DMS153 treated with DMSO at 0.1 percent for 48 hours (cell line): Measurements from ENCODE around the gene DACT2.
"Not testable (repeated sequence)": the region's sequence is repeated elsewhere in the genome, so short reads cannot be mapped to it uniquely, and the experiment has no call there.

Experiments used
- DNase-seq: peaks from one replicate; lab custom pipeline; 2025; ENCODE audit not compliant: unreplicated experiment; lab: John Stamatoyannopoulos, UW

DACT2 gene

DNA sequence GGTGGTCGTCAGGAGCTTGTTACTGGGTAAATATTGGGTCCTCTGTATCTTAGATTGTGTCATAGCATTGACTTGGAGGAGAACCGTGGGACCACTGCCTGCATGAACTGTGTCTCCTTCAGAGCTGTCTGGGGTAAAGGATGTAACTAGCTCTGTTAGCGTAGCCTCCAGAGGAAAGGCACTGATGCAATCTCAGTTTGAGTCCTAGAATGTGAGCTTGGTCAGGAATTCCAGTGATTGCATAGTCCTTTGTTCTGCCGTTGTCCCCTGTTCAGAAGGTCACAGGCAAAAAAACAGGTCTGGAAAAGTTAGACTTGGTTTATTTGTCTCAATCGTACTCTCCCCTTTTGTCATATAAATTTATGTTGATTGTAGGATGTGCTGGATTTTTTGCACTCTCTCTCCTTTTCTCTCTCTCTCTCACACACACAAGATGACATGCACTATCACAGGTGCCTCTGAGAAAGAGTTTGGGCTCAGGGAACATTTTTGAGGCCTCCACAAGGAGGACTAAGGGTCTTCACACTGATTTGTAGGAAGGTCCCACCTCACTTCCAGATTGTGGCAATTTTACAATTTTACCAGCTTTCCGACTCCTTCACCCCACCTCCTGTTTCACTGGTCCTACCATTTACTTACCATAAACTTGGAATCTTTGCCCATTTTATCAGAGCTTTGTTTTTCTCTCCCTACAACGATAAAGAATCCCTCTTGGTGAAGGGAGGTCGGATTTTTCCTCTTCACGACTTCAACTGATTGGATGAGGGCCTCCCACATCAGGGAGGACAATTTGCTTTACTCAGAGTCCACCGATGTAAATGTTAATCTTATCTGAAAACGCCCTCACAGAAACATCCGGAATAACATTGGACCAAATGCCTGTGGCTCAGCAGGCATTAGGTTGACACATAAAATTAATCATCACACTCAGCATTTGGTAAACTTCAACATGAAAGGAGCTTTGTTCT lies 7.0 kb upstream of the DACT2 start:
- DNase-seq = no peak

DNA sequence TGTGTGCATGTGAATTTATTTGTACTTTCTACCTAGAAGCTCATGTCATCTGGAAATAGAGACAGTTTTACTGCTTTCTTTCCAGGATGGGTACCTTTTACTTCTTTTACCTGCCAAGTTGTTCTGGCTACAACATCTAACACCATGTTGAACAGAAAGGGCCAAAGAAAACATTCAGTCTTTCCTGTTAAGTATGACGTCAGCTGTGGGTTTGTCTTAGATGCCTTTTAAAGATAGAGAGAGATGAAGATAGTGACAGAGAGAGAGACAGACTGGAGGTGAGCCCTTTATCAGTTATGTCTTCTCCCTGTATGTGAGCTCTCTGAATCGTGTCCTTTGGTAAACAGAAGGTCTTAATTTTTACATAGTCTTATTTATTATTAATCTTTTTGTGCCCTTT lies 3.4 kb upstream of the DACT2 start:
- DNase-seq = no peak

GRCh38 chr6:168320634-168321033 lies 1.1 kb upstream of the DACT2 start:
- DNase-seq = no peak

DNA sequence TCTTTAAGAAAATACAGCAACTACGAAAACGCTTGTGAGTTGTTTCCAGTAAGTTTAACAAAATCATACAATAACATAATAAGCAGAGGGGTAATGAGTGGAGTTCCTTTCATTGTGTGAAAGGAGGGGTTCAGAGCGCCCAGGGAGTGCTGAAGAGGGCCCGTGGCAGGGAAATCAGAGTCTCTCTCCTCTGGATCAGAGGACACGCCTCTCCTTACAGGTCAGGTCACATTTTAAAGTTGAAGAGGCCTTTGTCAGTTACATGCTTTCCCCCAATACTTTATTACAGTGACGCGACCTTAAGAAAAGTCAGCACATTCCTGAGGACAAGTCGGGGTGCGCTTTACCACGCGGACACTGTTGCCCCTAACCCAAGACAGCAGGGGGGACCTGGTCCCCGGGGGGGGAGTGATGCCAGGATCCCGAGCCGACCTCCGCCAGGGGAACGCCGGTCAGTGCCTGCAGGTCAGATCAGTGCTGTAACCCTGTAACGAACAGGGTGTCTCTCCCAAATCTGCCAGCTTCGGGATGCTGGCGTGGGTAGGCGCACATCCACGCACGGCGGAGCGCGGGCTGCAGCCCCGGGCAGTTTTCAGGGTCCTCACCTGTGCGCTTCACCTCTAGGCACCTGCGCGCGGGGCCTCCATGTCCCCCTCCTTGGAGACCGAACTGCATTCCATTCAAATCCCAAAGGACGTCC lies 848 bp downstream of the DACT2 start:
- DNase-seq = no peak

DNA sequence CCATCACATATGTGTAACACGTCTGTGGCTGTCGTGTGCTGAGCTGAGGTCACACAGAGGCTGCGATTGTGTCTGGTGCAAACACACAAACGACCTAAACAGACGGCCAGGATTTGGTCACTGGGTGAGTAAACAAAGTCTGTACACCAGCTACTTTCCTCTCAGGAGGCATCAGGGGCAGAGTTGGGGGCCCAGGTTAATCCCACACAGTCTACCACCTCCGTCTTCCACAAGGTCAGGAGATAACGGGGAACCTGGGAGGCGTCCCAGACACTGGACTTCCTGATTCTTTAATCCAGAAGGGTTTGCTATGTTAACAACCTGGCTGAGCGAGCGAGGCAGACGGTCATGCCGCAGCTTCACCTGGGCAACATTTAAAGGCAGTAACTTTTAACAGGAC lies 1.5 kb downstream of the DACT2 start:
- no peak for DNase-seq

GRCh38 chr6:168315596-168315995 lies 4.0 kb downstream of the DACT2 start:
- no peak for DNase-seq

DNA sequence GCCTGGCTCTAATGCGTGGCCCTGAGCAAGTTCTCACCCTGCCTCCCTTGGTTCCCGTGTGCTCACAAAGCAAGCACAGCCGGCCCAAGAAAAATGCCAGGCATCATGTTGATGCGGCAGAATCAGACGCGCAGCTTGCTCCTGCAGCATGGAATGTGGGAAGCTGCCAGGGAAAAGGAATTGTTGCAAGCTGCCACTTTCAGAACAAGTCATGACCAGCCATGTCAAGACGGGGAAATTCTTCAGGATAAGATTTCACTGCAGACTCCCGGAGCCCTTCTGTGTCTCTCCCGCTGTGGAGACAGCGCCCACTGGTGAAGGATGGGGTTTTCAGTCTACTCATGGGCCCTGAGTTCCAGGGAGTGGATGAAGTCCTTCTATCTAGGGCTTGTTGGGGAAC lies 4.6 kb downstream of the DACT2 start:
- no peak for DNase-seq

DNA sequence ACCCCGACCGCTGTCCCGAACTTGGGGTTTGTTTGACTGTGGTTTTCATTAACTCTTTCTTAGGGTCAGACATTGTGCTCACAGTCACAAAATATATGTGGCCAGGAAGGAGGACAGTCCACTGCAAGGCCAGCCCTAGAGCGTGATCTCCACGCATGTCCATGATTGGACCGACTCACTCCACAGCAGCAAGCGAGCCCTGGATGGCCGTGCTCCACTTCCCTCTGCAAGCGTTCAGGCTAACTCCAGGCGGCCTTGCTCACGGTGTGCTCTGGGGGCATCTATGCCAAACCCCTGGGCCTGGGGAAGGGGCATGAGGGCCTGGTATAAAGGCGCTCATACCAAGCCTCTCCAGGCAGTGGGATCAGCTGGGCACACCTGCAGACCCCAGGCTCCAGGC lies 5.6 kb downstream of the DACT2 start:
- DNase-seq = no peak

GRCh38 chr6:168313431-168314011 lies 6.1 kb downstream of the DACT2 start:
- DNase-seq = no peak

GRCh38 chr6:168312125-168312507 lies 7.5 kb downstream of the DACT2 start:
- DNase-seq = not testable (repeated sequence)

GRCh38 chr6:168311410-168312124 lies 8.0 kb downstream of the DACT2 start:
- no peak for DNase-seq

GRCh38 chr6:168310945-168311344 lies 8.6 kb downstream of the DACT2 start:
- DNase-seq = no peak

DNA sequence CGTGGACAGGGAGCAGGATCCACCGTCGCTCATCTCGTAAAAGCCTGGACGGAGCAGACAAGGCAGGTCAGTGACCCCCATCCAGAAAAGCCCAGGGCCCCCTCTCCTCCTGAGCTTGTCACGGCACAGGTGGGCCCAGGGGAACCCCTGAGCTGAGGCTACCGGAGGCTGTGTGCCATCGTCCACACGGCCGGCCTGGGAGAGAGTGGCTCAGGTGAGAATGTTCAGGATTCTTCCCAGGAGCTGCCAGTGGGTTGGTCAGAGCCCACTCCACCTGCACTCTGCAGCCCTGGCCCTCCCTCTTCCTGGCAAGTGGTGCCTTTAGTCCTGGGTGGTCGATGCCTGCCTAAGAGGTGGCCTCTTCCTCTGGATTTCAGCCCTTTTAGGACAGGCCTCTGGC lies 9.2 kb downstream of the DACT2 start:
- DNase-seq = no peak

GRCh38 chr6:168309997-168310396 lies 9.6 kb downstream of the DACT2 start:
- DNase-seq = no peak

DNA sequence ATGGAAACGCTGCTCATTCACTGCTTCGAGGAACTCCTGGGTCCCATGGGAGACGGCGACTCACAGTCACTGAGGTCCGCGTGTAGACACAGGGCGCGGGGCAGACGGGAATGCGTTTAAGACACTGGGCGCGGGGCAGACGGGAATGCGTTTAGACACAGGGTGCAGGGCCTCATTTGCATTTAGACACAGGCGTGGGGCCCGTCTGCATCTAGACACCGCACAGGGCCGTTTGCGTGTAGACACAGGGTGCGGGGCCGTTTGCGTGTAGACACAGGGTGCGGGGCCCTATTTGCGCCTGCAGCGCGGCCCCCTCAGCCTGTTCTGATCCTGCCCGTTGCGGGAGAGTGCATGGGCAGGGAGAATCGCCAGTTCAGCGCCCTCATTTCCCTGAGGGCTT lies 10.4 kb downstream of the DACT2 start:
- DNase-seq = no peak

GRCh38 chr6:168308390-168309144 lies 11.0 kb downstream of the DACT2 start:
- no peak for DNase-seq

DNA sequence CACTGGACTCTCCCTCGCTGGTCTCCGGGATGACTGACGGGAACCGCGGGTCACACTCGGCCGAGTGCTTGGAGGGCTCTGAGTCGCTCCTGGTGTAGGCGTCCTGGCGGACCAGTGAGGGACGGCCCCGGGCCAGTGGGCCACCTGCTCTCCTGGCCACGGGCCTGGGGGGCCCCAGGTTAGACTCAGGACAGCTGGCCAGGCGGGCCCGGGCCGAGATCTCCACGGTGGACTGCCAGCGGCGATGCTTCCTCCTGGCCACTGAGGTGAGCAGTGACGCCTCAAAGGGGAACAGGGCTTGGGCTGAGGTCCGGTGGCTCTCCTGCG lies 11.9 kb downstream of the DACT2 start:
- no peak for DNase-seq

- DNase-seq = no peak
Observed at GRCh38 chr6:168307015-168307694, 12.4 kb downstream of the DACT2 start.

DNA sequence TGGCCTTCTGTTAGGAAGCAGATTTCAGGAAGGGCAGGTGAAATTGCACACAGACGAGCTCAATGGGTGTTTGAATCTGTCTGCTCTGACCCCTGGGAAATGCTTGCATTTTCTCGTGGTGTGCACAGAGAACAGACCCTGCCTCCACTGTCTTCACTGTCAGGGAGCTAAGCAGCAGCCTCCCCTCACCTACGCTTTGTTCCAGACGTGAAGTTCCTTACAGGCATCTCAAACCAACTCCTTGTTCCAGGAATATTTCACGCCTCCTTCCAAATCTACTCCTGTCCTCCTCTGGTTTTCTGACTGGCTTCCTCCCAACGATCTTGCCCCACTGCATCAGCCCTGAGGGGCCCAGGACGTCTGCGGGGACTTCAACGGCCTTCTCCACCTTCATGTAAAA lies 13.7 kb downstream of the DACT2 start:
- DNase-seq = no peak

DNA sequence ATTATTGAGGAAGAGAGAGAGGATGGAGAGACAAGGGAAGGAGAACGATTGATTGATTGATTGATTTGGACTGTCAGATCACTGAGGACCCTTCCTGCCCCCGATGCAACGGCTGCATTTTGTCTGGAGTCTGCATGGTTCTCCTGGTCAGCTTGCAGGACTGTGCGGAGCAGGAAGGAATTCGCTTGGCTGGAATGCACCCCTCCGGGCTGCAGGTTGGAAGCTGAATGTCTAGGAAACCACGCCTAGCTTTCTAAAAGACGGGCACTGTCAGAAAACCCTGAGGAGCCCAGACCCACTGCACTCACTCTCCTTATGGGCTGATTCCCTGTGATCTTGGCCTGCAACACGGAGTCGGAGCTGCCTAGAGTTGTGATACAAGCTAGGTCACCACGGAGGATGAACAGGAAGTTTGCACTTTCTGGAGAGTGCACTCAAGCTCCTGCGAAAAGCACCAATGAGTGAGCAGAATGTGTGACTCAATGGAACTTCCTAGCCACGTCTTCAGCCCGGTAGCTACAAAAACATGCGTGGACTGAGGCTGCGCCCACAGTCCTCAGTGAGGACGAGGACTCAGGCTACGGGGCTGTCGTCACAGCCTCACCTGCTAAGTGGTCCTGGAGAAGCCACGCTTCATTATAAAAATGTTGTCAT lies 14.4 kb downstream of the DACT2 start:
- DNase-seq = no peak
